ENCODE measurements around the gene UBL5. TPM values are rescaled to one million over a fixed set of nuclear protein-coding genes. Genes with fewer than 3 reads are reported as not detected.

Gene UBL5
- total and polyA plus RNA-seq, 10 of the 15 experiments (the other 5 are each of a cell fraction or from before 2014, with no cell fraction given) = 297 to 897 (median 711) TPM

DNA sequence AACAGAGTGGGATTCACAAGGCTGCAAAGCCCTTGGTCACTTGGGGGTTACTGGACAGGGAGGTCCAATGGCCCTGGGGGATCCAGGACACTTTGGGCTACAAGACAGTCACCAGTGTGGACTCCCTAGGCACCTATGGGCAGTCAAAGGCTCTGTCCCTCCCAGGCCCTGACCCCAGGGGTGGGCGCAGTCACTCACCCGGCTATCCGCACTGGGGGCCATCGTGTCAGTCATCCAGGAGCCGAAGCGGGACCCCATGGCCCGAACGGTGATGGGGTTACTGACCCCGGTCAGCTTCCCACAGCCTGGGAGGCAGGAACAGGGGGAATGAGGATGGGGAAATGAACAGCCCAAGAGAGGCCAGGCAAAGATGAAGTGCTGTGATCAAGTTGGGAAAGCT is 28.9 kb downstream of the UBL5 start:
- H2AFZ ChIP-seq (ENCODE audit: control insufficient read depth, low read depth, low read length) = no peak overlapping the region
- RAD21 ChIA-PET (ENCODE audit: unreplicated experiment) = no interaction called here
- H3K27ac ChIP-seq (ENCODE audit: control insufficient read depth, insufficient read depth) = no peak overlapping the region
- TF ChIP-seq, protein P1, sequence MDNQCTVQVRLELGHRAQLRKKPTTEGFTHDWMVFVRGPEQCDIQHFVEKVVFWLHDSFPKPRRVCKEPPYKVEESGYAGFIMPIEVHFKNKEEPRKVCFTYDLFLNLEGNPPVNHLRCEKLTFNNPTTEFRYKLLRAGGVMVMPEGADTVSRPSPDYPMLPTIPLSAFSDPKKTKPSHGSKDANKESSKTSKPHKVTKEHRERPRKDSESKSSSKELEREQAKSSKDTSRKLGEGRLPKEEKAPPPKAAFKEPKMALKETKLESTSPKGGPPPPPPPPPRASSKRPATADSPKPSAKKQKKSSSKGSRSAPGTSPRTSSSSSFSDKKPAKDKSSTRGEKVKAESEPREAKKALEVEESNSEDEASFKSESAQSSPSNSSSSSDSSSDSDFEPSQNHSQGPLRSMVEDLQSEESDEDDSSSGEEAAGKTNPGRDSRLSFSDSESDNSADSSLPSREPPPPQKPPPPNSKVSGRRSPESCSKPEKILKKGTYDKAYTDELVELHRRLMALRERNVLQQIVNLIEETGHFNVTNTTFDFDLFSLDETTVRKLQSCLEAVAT (IDR thresholded peaks at IDR 0.05) = no peak
- TF ChIP-seq SUZ12 (IDR thresholded peaks at IDR 0.05; ENCODE audit: unreplicated experiment) = no peak
- no peak for TF ChIP-seq CBFB (IDR thresholded peaks at IDR 0.05; ENCODE audit: low read depth)
- no peak for TF ChIP-seq CBX5 (IDR thresholded peaks at IDR 0.05; ENCODE audit: low read depth)
- TF ChIP-seq SUPT20H (IDR thresholded peaks at IDR 0.05; ENCODE audit: borderline replicate concordance, control insufficient read depth, low read depth, low read length) = no peak
- no peak for TF ChIP-seq MYB (IDR thresholded peaks at IDR 0.05; ENCODE audit: borderline replicate concordance, low read depth, low read length)
- TF ChIP-seq, protein P2, sequence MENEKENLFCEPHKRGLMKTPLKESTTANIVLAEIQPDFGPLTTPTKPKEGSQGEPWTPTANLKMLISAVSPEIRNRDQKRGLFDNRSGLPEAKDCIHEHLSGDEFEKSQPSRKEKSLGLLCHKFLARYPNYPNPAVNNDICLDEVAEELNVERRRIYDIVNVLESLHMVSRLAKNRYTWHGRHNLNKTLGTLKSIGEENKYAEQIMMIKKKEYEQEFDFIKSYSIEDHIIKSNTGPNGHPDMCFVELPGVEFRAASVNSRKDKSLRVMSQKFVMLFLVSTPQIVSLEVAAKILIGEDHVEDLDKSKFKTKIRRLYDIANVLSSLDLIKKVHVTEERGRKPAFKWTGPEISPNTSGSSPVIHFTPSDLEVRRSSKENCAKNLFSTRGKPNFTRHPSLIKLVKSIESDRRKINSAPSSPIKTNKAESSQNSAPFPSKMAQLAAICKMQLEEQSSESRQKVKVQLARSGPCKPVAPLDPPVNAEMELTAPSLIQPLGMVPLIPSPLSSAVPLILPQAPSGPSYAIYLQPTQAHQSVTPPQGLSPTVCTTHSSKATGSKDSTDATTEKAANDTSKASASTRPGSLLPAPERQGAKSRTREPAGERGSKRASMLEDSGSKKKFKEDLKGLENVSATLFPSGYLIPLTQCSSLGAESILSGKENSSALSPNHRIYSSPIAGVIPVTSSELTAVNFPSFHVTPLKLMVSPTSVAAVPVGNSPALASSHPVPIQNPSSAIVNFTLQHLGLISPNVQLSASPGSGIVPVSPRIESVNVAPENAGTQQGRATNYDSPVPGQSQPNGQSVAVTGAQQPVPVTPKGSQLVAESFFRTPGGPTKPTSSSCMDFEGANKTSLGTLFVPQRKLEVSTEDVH (IDR thresholded peaks at IDR 0.05; ENCODE audit: low read depth, partially characterized antibody) = no peak
- TF ChIP-seq SP1 (IDR thresholded peaks at IDR 0.05; ENCODE audit: low read depth, low read length) = no peak
- TF ChIP-seq, protein P3, sequence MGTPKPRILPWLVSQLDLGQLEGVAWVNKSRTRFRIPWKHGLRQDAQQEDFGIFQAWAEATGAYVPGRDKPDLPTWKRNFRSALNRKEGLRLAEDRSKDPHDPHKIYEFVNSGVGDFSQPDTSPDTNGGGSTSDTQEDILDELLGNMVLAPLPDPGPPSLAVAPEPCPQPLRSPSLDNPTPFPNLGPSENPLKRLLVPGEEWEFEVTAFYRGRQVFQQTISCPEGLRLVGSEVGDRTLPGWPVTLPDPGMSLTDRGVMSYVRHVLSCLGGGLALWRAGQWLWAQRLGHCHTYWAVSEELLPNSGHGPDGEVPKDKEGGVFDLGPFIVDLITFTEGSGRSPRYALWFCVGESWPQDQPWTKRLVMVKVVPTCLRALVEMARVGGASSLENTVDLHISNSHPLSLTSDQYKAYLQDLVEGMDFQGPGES (IDR thresholded peaks at IDR 0.05) = no peak
- TF ChIP-seq, protein P4, sequence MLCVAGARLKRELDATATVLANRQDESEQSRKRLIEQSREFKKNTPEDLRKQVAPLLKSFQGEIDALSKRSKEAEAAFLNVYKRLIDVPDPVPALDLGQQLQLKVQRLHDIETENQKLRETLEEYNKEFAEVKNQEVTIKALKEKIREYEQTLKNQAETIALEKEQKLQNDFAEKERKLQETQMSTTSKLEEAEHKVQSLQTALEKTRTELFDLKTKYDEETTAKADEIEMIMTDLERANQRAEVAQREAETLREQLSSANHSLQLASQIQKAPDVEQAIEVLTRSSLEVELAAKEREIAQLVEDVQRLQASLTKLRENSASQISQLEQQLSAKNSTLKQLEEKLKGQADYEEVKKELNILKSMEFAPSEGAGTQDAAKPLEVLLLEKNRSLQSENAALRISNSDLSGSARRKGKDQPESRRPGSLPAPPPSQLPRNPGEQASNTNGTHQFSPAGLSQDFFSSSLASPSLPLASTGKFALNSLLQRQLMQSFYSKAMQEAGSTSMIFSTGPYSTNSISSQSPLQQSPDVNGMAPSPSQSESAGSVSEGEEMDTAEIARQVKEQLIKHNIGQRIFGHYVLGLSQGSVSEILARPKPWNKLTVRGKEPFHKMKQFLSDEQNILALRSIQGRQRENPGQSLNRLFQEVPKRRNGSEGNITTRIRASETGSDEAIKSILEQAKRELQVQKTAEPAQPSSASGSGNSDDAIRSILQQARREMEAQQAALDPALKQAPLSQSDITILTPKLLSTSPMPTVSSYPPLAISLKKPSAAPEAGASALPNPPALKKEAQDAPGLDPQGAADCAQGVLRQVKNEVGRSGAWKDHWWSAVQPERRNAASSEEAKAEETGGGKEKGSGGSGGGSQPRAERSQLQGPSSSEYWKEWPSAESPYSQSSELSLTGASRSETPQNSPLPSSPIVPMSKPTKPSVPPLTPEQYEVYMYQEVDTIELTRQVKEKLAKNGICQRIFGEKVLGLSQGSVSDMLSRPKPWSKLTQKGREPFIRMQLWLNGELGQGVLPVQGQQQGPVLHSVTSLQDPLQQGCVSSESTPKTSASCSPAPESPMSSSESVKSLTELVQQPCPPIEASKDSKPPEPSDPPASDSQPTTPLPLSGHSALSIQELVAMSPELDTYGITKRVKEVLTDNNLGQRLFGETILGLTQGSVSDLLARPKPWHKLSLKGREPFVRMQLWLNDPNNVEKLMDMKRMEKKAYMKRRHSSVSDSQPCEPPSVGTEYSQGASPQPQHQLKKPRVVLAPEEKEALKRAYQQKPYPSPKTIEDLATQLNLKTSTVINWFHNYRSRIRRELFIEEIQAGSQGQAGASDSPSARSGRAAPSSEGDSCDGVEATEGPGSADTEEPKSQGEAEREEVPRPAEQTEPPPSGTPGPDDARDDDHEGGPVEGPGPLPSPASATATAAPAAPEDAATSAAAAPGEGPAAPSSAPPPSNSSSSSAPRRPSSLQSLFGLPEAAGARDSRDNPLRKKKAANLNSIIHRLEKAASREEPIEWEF (IDR thresholded peaks at IDR 0.05; ENCODE audit: insufficient replicate concordance, low read depth, low read length) = no peak
- TF ChIP-seq, protein P5, sequence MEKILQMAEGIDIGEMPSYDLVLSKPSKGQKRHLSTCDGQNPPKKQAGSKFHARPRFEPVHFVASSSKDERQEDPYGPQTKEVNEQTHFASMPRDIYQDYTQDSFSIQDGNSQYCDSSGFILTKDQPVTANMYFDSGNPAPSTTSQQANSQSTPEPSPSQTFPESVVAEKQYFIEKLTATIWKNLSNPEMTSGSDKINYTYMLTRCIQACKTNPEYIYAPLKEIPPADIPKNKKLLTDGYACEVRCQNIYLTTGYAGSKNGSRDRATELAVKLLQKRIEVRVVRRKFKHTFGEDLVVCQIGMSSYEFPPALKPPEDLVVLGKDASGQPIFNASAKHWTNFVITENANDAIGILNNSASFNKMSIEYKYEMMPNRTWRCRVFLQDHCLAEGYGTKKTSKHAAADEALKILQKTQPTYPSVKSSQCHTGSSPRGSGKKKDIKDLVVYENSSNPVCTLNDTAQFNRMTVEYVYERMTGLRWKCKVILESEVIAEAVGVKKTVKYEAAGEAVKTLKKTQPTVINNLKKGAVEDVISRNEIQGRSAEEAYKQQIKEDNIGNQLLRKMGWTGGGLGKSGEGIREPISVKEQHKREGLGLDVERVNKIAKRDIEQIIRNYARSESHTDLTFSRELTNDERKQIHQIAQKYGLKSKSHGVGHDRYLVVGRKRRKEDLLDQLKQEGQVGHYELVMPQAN (conservative IDR thresholded peaks at IDR 0.05) = no peak

More for the DNA sequence above, 28.9 kb downstream of the UBL5 start:
- no TSS peak for BruUV-seq (replicated peaks)
- ChIA-PET POLR2A (no interaction called here), CTCF (interaction anchor here (0.8 kb wide), 1 partner anchor 9 kb away, joined by 3 read pairs; no protein-coding TSS in a partner anchor), SMC1A (ENCODE audit: uncharacterized antibody, unreplicated experiment) (no interaction called here)
- peaks cover 16% of the 10 kb centered on the region for H3K4me1 ChIP-seq (ENCODE audit: control insufficient read depth, insufficient read depth, low read length)
- DNase-seq (ENCODE audit: low read depth, low spot score) (no peak), ATAC-seq (no peak), FAIRE-seq (no peak)
- no peaks in the 10 kb centered on the region for H3K36me3 ChIP-seq (ENCODE audit: control insufficient read depth in 2 of 2, insufficient read depth in 2 of 2, low read length in 1 of 2)
- intact Hi-C loops (cut with micrococcal nuclease; ENCODE audit: unreplicated experiment) = no loop called here
- H4K20me1 ChIP-seq (ENCODE audit: control insufficient read depth, insufficient read depth) = no peaks in the 10 kb centered on the region
- H3K27me3 ChIP-seq (replicated peaks in 1 of 2; ENCODE audit: control insufficient read depth in 2 of 2, insufficient read depth in 2 of 2, low read length in 1 of 2) = no peaks in the 10 kb centered on the region
- no peak overlapping the region for H3K4me3 ChIP-seq
- no peaks in the 10 kb centered on the region for H3K79me2 ChIP-seq (ENCODE audit: control insufficient read depth, insufficient read depth, low read length)
- in situ Hi-C loops (cut with MboI) = no loop called here
- no peak overlapping the region for H3K9ac ChIP-seq (ENCODE audit: control insufficient read depth, insufficient read depth, low read length)
- no peaks in the 10 kb centered on the region for H3K9me3 ChIP-seq (replicated peaks; ENCODE audit: control insufficient read depth, insufficient read depth, low read length)
- WGBS (ENCODE audit: insufficient coverage, insufficient replicate concordance, low lambda C conversion rate, missing lambda C conversion rate) = 88% methylated on average over 9 of the region's 9 CpGs
- no peak overlapping the region for H3K4me2 ChIP-seq (ENCODE audit: control insufficient read depth, insufficient read depth)

Measured in GM12878 (cell line).